Muscle of leg (tissue), 16 donors: ENCODE results near the gene SLC35E4. TPM values are rescaled to one million over a fixed set of nuclear protein-coding genes. Genes with fewer than 3 reads are reported as not detected.
A peak's percentile ranks its signal among the peaks of the same experiment; 100 is the strongest.
"Not testable (repeated sequence)": the region's sequence is repeated elsewhere in the genome, so short reads cannot be mapped to it uniquely, and the experiment has no call there.

Experiments
- DNase-seq: peaks from one replicate; pipeline ENCODE4 v3.0.0; 2013
- H3K27ac ChIP-seq: one replicate; pipeline ENCODE4 v1.5.1; 2013; ENCODE audit warnings: mild to moderate bottlenecking, low read length, control low read depth
- H3K27me3 ChIP-seq: one replicate; pipeline ENCODE4 v1.6.1; 2013; ENCODE audit warnings: low read length; ENCODE audit not compliant: control insufficient read depth, insufficient read depth
- H3K36me3 ChIP-seq: one replicate; pipeline ENCODE4 v1.6.1; 2013; ENCODE audit warnings: low read length; ENCODE audit not compliant: control insufficient read depth, insufficient read depth
- H3K4me1 ChIP-seq: one replicate; pipeline ENCODE4 v1.6.1; 2013; ENCODE audit warnings: low read length; ENCODE audit not compliant: control insufficient read depth, insufficient read depth
- H3K4me3 ChIP-seq: one replicate; pipeline ENCODE4 v1.5.1; 2013; ENCODE audit warnings: low read length, control low read depth
- H3K9me3 ChIP-seq: replicated peaks from 2 replicates; pipeline ENCODE4 v1.6.1; 2013; ENCODE audit warnings: low read depth, low read length; ENCODE audit not compliant: control insufficient read depth
- WGBS: methylation state at CpG from one replicate; pipeline ENCODE4 v1.1.5; 2013; ENCODE audit warnings: missing lambda C conversion rate; ENCODE audit not compliant: insufficient coverage; 5-methylcytosine and 5-hydroxymethylcytosine counted together
- long read RNA-seq, 11 donors: transcript quantifications; one replicate each; lab custom pipeline, GENCODE V29; 2026
- polyA plus RNA-seq, 8 donors: library from polyadenylated mRNA; unstranded; fragments of 120-200 nt; gene quantifications; one replicate each; pipeline versions ENCODE4 v1.2.1 to v1.2.3, GENCODE V29; 2013; ENCODE audit warnings: inconsistent platforms in 1 of 8, low replicate concordance in 1 of 8; ENCODE audit not compliant: insufficient read length in 8 of 8, insufficient read depth in 1 of 8
- total RNA-seq: library from RNA; stranded (reverse); fragments of 120-200 nt; gene quantifications from one replicate; pipeline ENCODE4 v1.2.4, GENCODE V29; 2013

SLC35E4 gene
- total RNA-seq (3.9 TPM), polyA plus RNA-seq (1 to 10 TPM; 1.8 to 3.4 (median 2.4) TPM)
- long read RNA-seq, donor 1 = 0 reads
- long read RNA-seq, donor 2 = 0 reads
- long read RNA-seq, donor 3, partial matches to known transcripts = 0 of 3 reads
- long read RNA-seq, donor 3, other reads (novel, unspliced or antisense) = 0 of 3 reads
- long read RNA-seq, donor 4, partial matches to known transcripts = 0 of 3 reads
- long read RNA-seq, donor 4, other reads (novel, unspliced or antisense) = 0 of 3 reads
- long read RNA-seq, donor 5, partial matches to known transcripts = 0 of 3 reads
- long read RNA-seq, donor 5, other reads (novel, unspliced or antisense) = 0 of 3 reads
- long read RNA-seq, donor 6, partial matches to known transcripts = 7 of 9 reads
- long read RNA-seq, donor 6, other reads (novel, unspliced or antisense) = 0 of 9 reads
- long read RNA-seq, donor 7, partial matches to known transcripts = 0 of 4 reads
- long read RNA-seq, donor 7, other reads (novel, unspliced or antisense) = 0 of 4 reads
- long read RNA-seq, donor 8 = 0 reads
- long read RNA-seq, donor 9, partial matches to known transcripts = 0 of 2 reads
- long read RNA-seq, donor 9, other reads (novel, unspliced or antisense) = 0 of 2 reads
- long read RNA-seq, donor 10 = 0 reads
- long read RNA-seq, donor 11, partial matches to known transcripts = 0 of 1 reads
- long read RNA-seq, donor 11, other reads (novel, unspliced or antisense) = 0 of 1 reads

DNA sequence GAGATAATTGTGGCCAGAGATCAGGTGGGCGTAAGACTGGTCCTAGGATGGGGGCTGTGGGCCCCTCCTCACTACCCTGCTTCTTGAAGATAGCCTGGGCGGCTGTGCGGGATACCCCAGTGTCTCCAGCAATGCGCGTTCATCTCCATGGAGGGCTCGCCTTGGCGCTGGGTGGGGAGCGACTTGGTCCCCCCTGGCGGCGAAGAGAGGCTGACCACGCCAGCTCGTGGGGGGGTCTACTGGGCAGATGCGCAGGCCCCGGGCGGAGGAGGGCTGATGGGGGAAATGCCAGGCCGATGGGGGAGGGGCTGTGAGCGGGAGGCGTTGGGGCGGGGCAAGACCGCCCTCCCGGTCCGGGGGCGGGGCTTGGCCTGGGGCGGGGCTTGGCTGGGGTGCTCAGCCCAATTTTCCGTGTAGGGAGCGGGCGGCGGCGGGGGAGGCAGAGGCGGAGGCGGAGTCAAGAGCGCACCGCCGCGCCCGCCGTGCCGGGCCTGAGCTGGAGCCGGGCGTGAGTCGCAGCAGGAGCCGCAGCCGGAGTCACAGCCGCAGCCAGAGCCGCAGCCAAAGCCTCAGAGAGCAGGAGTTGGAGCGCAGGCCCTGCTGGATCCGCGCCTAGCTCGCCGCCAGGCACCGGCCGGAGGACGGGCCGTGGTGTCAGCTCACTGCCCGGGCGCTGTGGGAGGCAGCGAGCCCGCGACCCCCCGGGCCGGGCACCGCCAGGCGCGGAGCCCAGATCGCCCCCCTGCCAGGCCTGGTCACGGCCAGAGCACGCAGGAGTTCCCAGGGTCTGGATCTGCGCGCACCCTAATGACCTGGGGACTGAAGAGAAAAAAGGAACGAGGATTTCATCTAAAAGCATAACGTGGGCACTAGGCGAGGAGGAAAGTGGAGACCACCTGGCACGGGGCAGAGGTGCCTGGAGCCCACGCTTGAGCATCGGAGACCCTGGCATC, at the start of gene SLC35E4:
TSS of gene SLC35E4 (plus strand) at position 509 of the 953 bp plus-strand sequence. CDS start 670 bp downstream, outside the sequence.
- Histone ChIP-seq H3K27me3 (peaks cover 2% of the 10 kb centered on the region), H3K27ac (peak within 1 kb of the TSS; percentile 83), H3K4me1 (peaks cover 28% of the 10 kb centered on the region), H3K4me3 (peak within 1 kb of the TSS; percentile 46), H3K36me3 (no peaks in the 10 kb centered on the region), H3K9me3 (no peaks in the 10 kb centered on the region)
- DNase-seq = peak; percentile 93
- WGBS = 2% methylated on average over 72 of the region's 75 CpGs

- Histone ChIP-seq H3K36me3 (peaks cover 85% of the 10 kb centered on the region), H3K27ac (no peak overlapping the region), H3K9me3 (no peaks in the 10 kb centered on the region), H3K27me3 (no peaks in the 10 kb centered on the region), H3K4me1 (peaks cover 11% of the 10 kb centered on the region), H3K4me3 (no peak overlapping the region)
- WGBS = 100% methylated on average over 4 of the region's 8 CpGs
- DNase-seq = no peak
Measured at GRCh38 chr22:30586414-30586813, 49.2 kb upstream of the SLC35E4 start.

GRCh38 chr22:30591191-30591587, 44.4 kb upstream of the SLC35E4 start:
- no peak for DNase-seq
- H3K27me3 ChIP-seq = peaks cover 2% of the 10 kb centered on the region
- H3K4me3 ChIP-seq = peak overlapping the region; percentile 93
- H3K9me3 ChIP-seq = no peaks in the 10 kb centered on the region
- H3K4me1 ChIP-seq = peaks cover 13% of the 10 kb centered on the region
- 6% methylated on average over 14 of the region's 14 CpGs for WGBS
- H3K27ac ChIP-seq = peak overlapping the region; percentile 86
- peaks cover 38% of the 10 kb centered on the region for H3K36me3 ChIP-seq

DNA sequence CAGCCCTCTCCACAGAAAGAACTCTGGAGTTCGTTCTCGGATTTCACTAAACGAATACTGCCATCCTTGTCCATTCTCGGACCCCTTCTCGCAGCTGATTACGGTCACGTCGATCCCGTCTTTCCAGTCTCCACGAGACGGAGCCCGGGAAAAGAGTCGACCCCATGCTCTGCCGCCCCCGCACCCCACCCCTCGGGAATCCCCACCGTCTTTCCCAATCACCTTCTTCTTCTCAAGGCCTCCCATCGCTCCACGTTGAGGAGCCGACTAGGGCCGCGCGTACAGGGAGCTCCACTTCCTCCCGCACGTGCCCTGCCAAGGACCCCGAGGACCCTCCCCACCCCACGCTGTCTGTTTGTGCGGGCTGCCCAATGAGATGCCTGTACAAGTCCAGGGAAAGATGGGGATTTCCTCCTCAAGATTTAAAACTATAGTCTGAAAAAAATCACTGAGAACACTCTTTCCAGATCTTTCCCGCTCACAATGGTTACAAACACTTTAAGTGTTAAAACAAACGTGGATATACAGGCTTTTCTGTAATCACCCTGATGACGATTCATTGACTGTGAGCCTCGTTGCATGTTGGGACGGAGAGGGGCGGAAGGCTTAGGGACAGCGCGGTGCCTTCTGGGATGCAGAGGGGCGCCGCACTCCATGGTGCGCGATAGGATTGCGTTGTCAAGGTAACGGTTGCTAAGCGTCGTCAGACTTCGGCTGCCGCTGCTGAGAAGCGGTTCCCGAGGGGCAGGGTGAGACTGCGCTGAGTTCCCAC, 43.8 kb upstream of the SLC35E4 start, which contains the start of gene PES1:
TSS of gene PES1 (minus strand) at position 323 of the 772 bp plus-strand sequence. CDS start at position 246, 77 bp downstream.
- Histone ChIP-seq H3K4me3 (peak within 1 kb of the TSS; percentile 93), H3K9me3 (no peaks in the 10 kb centered on the region), H3K4me1 (peaks cover 13% of the 10 kb centered on the region), H3K36me3 (peaks cover 32% of the 10 kb centered on the region), H3K27ac (peak within 1 kb of the TSS; percentile 86), H3K27me3 (peaks cover 2% of the 10 kb centered on the region)
- peak; percentile 99 for DNase-seq
- under 1% methylated on average over 48 of the region's 49 CpGs for WGBS

GRCh38 chr22:30592360-30592713, 43.2 kb upstream of the SLC35E4 start:
- H3K27ac ChIP-seq = peak overlapping the region; percentile 33
- H3K4me3 ChIP-seq = peak overlapping the region; percentile 23
- WGBS = 23% methylated on average over 13 of the region's 18 CpGs
- peaks cover 27% of the 10 kb centered on the region for H3K36me3 ChIP-seq
- H3K4me1 ChIP-seq = peaks cover 13% of the 10 kb centered on the region
- H3K9me3 ChIP-seq, DNase-seq, H3K27me3 ChIP-seq: not testable (repeated sequence)

- no peak overlapping the region for H3K27ac ChIP-seq
- WGBS = no CpG with 5 or more reads among the region's 2 CpGs
- H3K4me1 ChIP-seq = peaks cover 3% of the 10 kb centered on the region
- no peaks in the 10 kb centered on the region for H3K36me3 ChIP-seq
- H3K4me3 ChIP-seq = no peak overlapping the region
- DNase-seq = no peak
- no peaks in the 10 kb centered on the region for H3K9me3 ChIP-seq
- peaks cover 2% of the 10 kb centered on the region for H3K27me3 ChIP-seq
Measured at GRCh38 chr22:30596199-30596598, 39.4 kb upstream of the SLC35E4 start.

- Histone ChIP-seq H3K9me3 (no peaks in the 10 kb centered on the region), H3K36me3 (no peaks in the 10 kb centered on the region), H3K4me3 (no peak overlapping the region), H3K4me1 (peaks cover 2% of the 10 kb centered on the region), H3K27me3 (peaks cover 2% of the 10 kb centered on the region), H3K27ac (no peak overlapping the region)
- DNase-seq = no peak
- WGBS = 92% methylated on average over 29 of the region's 29 CpGs
Measured at GRCh38 chr22:30596886-30597285, 38.7 kb upstream of the SLC35E4 start.

- H3K36me3 ChIP-seq = no peaks in the 10 kb centered on the region
- peaks cover 2% of the 10 kb centered on the region for H3K27me3 ChIP-seq
- DNase-seq = no peak
- no peak overlapping the region for H3K27ac ChIP-seq
- no peaks in the 10 kb centered on the region for H3K9me3 ChIP-seq
- WGBS = 100% methylated on average over 2 of the region's 3 CpGs
- H3K4me3 ChIP-seq = no peak overlapping the region
- no peaks in the 10 kb centered on the region for H3K4me1 ChIP-seq
Measured at GRCh38 chr22:30598986-30599385, 36.6 kb upstream of the SLC35E4 start.

- H3K9me3 ChIP-seq = no peaks in the 10 kb centered on the region
- DNase-seq = no peak
- no peaks in the 10 kb centered on the region for H3K27me3 ChIP-seq
- H3K36me3 ChIP-seq = no peaks in the 10 kb centered on the region
- WGBS = 41% methylated on average over 2 of the region's 3 CpGs
- H3K4me1 ChIP-seq = peaks cover 2% of the 10 kb centered on the region
- H3K4me3 ChIP-seq = no peak overlapping the region
- H3K27ac ChIP-seq = no peak overlapping the region
Measured at GRCh38 chr22:30600921-30601320, 34.7 kb upstream of the SLC35E4 start.
